GM12878 (cell line): ENCODE results near the gene SIGLEC14. TPM values are rescaled to one million over a fixed set of nuclear protein-coding genes. Genes with fewer than 3 reads are reported as not detected.

Source experiments
- ATAC-seq: fragments of 200-7000 bp; cut with Tn5 transposase; 3 replicates; pipeline ENCODE4 v1.9.1; 2020; ENCODE audit warnings: mild to moderate bottlenecking, moderate library complexity
- BruUV-seq: library from RNA; stranded (reverse); fragments of 400-500 nt; replicated peaks from 2 replicates; lab custom pipeline; 2021; lab: Mats Ljungman, UMichigan
- CTCF ChIA-PET: fragments of 300-600 bp; sonication (Branson Sonifier 250); formaldehyde crosslinking; extraction: SDS; loops from one replicate; lab custom pipeline; 2021; ENCODE audit warnings: inconsistent platforms; lab: Yijun Ruan, JAX
- POLR2A ChIA-PET: fragments of 350-600 bp; formaldehyde crosslinking; extraction: SDS; loops from one replicate; lab custom pipeline; 2021; ENCODE audit warnings: inconsistent platforms; lab: Charles Lee
- RAD21 ChIA-PET: fragments of 300-600 bp; sonication (Branson Sonifier 250); formaldehyde crosslinking; loops from one replicate; lab custom pipeline; 2023; ENCODE audit warnings: antibody characterized with exemption; ENCODE audit not compliant: unreplicated experiment; lab: Charles Lee
- SMC1A ChIA-PET: fragments of 300-600 bp; sonication (Branson Sonifier 250); formaldehyde crosslinking; loops from one replicate; lab custom pipeline; 2023; ENCODE audit not compliant: unreplicated experiment, uncharacterized antibody; lab: Charles Lee
- DNase-seq: peaks from one replicate; pipeline ENCODE4 v3.0.0-alpha.2; 2011; ENCODE audit warnings: low read depth, low spot score
- FAIRE-seq: peaks from 3 replicates; lab custom pipeline; 2011; peaks lifted over from hg19 to GRCh38; lab: Jason Lieb, UNC
- H2AFZ ChIP-seq: 2 replicates; pipeline ENCODE4 v1.6.0; 2011; ENCODE audit warnings: low read depth, low read length, control low read depth; ENCODE audit not compliant: control insufficient read depth
- H3K27ac ChIP-seq: 2 replicates; pipeline ENCODE4 v1.5.1; 2011; ENCODE audit warnings: control low read depth; ENCODE audit not compliant: control insufficient read depth, insufficient read depth
- H3K27me3 ChIP-seq, 2 experiments: replicated peaks in 1 of 2; 2 replicates each; pipeline versions ENCODE4 v1.6.0 to v1.6.1; 2011; ENCODE audit warnings: low read length in 1 of 2; ENCODE audit not compliant: control insufficient read depth in 2 of 2, insufficient read depth in 2 of 2
- H3K36me3 ChIP-seq, 2 experiments: 2 replicates each; pipeline ENCODE4 v1.5.1; 2011; ENCODE audit warnings: low read length in 1 of 2; ENCODE audit not compliant: control insufficient read depth in 2 of 2, insufficient read depth in 2 of 2
- H3K4me1 ChIP-seq: 2 replicates; pipeline ENCODE4 v1.6.1; 2011; ENCODE audit warnings: mild to moderate bottlenecking, low read length, moderate library complexity, mixed read lengths; ENCODE audit not compliant: control insufficient read depth, insufficient read depth
- H3K4me2 ChIP-seq: 2 replicates; pipeline ENCODE4 v1.6.0; 2011; ENCODE audit warnings: control low read depth; ENCODE audit not compliant: control insufficient read depth, insufficient read depth
- H3K4me3 ChIP-seq: fragments of 200-600 bp; sonication (generic); 2 replicates; pipeline ENCODE4 v1.5.1; 2016
- H3K79me2 ChIP-seq: 2 replicates; pipeline ENCODE4 v1.6.0; 2011; ENCODE audit warnings: low read length; ENCODE audit not compliant: control insufficient read depth, insufficient read depth
- H3K9ac ChIP-seq: 2 replicates; pipeline ENCODE4 v1.8.0; 2011; ENCODE audit warnings: low read length, control low read depth, mixed read lengths; ENCODE audit not compliant: control insufficient read depth, insufficient read depth
- H3K9me3 ChIP-seq: replicated peaks from 3 replicates; pipeline ENCODE4 v1.5.1; 2011; ENCODE audit warnings: mild to moderate bottlenecking, low read length; ENCODE audit not compliant: control insufficient read depth, insufficient read depth
- H4K20me1 ChIP-seq: 2 replicates; pipeline ENCODE4 v1.6.0; 2011; ENCODE audit not compliant: control insufficient read depth, insufficient read depth
- ATF7 ChIP-seq: fragments of 450-650 bp; IDR thresholded peaks from 2 replicates; pipeline ENCODE4 v1.6.1; 2016; ENCODE audit warnings: low read depth, mild to moderate bottlenecking
- CBX5 ChIP-seq: sonication (generic); IDR thresholded peaks from 2 replicates; pipeline ENCODE4 v1.6.1; 2016; ENCODE audit warnings: low read depth, moderate library complexity, mild to moderate bottlenecking, inconsistent platforms
- CEBPB ChIP-seq, 2 experiments: fragments of 150-350 bp in 1 of 2; IDR thresholded peaks; 2 replicates each; pipeline ENCODE4 v1.6.1; 2012 to 2014; ENCODE audit warnings: low read depth in 2 of 2, low read length in 2 of 2, borderline replicate concordance in 1 of 2, inconsistent platforms in 1 of 2
- HSF1 ChIP-seq: fragments of 150-350 bp; IDR thresholded peaks from 2 replicates; pipeline ENCODE4 v1.6.1; 2014; ENCODE audit warnings: mild to moderate bottlenecking, low read depth, low read length
- JUNB ChIP-seq: IDR thresholded peaks from 2 replicates; pipeline ENCODE4 v1.6.1; 2016; ENCODE audit warnings: antibody characterized with exemption, mild to moderate bottlenecking
- MYC ChIP-seq: IDR thresholded peaks from 2 replicates; pipeline ENCODE4 v1.6.1; 2011; ENCODE audit warnings: mild to moderate bottlenecking, low read length, moderate library complexity, inconsistent platforms; ENCODE audit not compliant: insufficient read depth, insufficient replicate concordance, insufficient read length, severe bottlenecking
- NR2C1 ChIP-seq: fragments of 450-650 bp; IDR thresholded peaks from 2 replicates; pipeline ENCODE4 v1.6.1; 2017; ENCODE audit warnings: antibody characterized with exemption, mild to moderate bottlenecking, moderate library complexity
- POLR2AphosphoS5 ChIP-seq: IDR thresholded peaks from 2 replicates; pipeline ENCODE4 v1.6.1; 2011; ENCODE audit warnings: mild to moderate bottlenecking, low read length, inconsistent platforms
- TAF1 ChIP-seq: IDR thresholded peaks from 2 replicates; pipeline ENCODE4 v1.6.1; 2011; ENCODE audit warnings: mild to moderate bottlenecking, low read depth, low read length, borderline replicate concordance
- TCF12 ChIP-seq: IDR thresholded peaks from 2 replicates; pipeline ENCODE4 v1.6.1; 2011; ENCODE audit warnings: low read depth, mild to moderate bottlenecking, low read length
- TCF3 ChIP-seq: IDR thresholded peaks from 2 replicates; pipeline ENCODE4 v1.6.1; 2012; ENCODE audit warnings: low read depth, mild to moderate bottlenecking, low read length, borderline replicate concordance; ENCODE audit not compliant: insufficient read depth
- TCF7 ChIP-seq: IDR thresholded peaks from 2 replicates; pipeline ENCODE4 v1.6.1; 2014; ENCODE audit warnings: antibody characterized with exemption, borderline replicate concordance
- ZBTB33 ChIP-seq: fragments of 450-650 bp; IDR thresholded peaks from 2 replicates; pipeline ENCODE4 v1.6.1; 2017; ENCODE audit warnings: mild to moderate bottlenecking
- ZNF274 ChIP-seq: IDR thresholded peaks from one replicate; pipeline ENCODE4 v1.8.0; 2011; ENCODE audit not compliant: insufficient read length, insufficient read depth
- ZZZ3 ChIP-seq: IDR thresholded peaks from 2 replicates; pipeline ENCODE4 v1.6.1; 2011; ENCODE audit warnings: low read depth; ENCODE audit not compliant: control insufficient read depth, insufficient read length
- WGBS: methylation state at CpG from one replicate; pipeline ENCODE4 v1.1.6; 2016; ENCODE audit warnings: low lambda C conversion rate; ENCODE audit not compliant: insufficient replicate concordance, insufficient coverage; ENCODE audit errors: missing lambda C conversion rate; 5-methylcytosine and 5-hydroxymethylcytosine counted together
- in situ Hi-C: fragments of 300-500 bp; cut with MboI; formaldehyde crosslinking; loops from 9 replicates; pipeline ENCODE4 v1.14.3; 2018; ENCODE audit warnings: mixed read lengths
- intact Hi-C: fragments of 100-400 bp; cut with micrococcal nuclease; formaldehyde crosslinking; loops from one replicate; pipeline ENCODE4 v1.14.2; 2022; ENCODE audit not compliant: unreplicated experiment
- polyA plus RNA-seq, 11 experiments: library from polyadenylated mRNA; depleted of rRNA in 4 of 11; unstranded in 6 of 11; stranded (reverse) in 5 of 11; fragments of >200 nt; fragmentation: Nextera tagmentation in 4 of 11; fragmentation: Illumina TruSeq in 1 of 11; extraction: Ambion mirVana in 4 of 11; extraction: Trizol in 1 of 11; gene quantifications; 1 replicate in 1 of 11; 2 replicates in 10 of 11; pipeline versions ENCODE4 v1.2.1 to v1.2.3, GENCODE V29; 2011 to 2016; ENCODE audit warnings: inconsistent platforms in 2 of 11, missing spikeins in 2 of 11, low read depth in 1 of 11
- total RNA-seq, 4 experiments: library from RNA; depleted of rRNA in 3 of 4; stranded (reverse); fragments of >200 nt in 3 of 4; fragmentation: Illumina TruSeq in 1 of 4; extraction: Trizol in 1 of 4; gene quantifications; 2 replicates each; pipeline versions ENCODE4 v1.2.1 to v1.2.3, GENCODE V29; 2013 to 2021
- TF ChIP-seq, protein P1 (sequence below), 3 experiments: IDR thresholded peaks in 2 of 3; conservative IDR thresholded peaks in 1 of 3; 2 replicates each; pipeline ENCODE4 v1.5.1; 2011; ENCODE audit warnings: low read depth in 3 of 3, low read length in 3 of 3, mild to moderate bottlenecking in 3 of 3, control low read depth in 2 of 3, moderate library complexity in 2 of 3, inconsistent platforms in 1 of 3, mixed read lengths in 1 of 3; ENCODE audit not compliant: control insufficient read depth in 2 of 3, insufficient read depth in 1 of 3; ENCODE audit errors: extremely low read depth in 1 of 3
- TF ChIP-seq, protein P2 (sequence below): IDR thresholded peaks from 2 replicates; pipeline ENCODE4 v1.6.1; 2011; ENCODE audit warnings: borderline replicate concordance, low read depth, mild to moderate bottlenecking, moderate library complexity, low read length; ENCODE audit not compliant: insufficient read depth, poor library complexity, severe bottlenecking

Gene SIGLEC14
- total and polyA plus RNA-seq, 10 of the 15 experiments (the other 5 are each of a cell fraction or from before 2014, with no cell fraction given) = 0.57 to 8.4 (median 4.6) TPM

GRCh38 chr19:51694318-51695085, 47.9 kb upstream of the SIGLEC14 start:
- H2AFZ ChIP-seq = no peak overlapping the region
- RAD21 ChIA-PET = no interaction called here
- H3K79me2 ChIP-seq = no peaks in the 10 kb centered on the region
- H3K4me2 ChIP-seq = no peak overlapping the region
- H3K27ac ChIP-seq = no peak overlapping the region
- CTCF ChIA-PET = interaction anchor here (0.6 to 1.1 kb wide), 2 partner anchors 10 to 598 kb away, joined by 3 read pairs; no protein-coding TSS in a partner anchor
- SMC1A ChIA-PET = no interaction called here
- H3K4me3 ChIP-seq = no peak overlapping the region
- no TSS peak for BruUV-seq
- no peaks in the 10 kb centered on the region; a peak in 1 of 4 replicates for H3K27me3 ChIP-seq
- FAIRE-seq (no peak), DNase-seq (no peak), ATAC-seq (no peak)
- WGBS = 30% methylated on average over 10 of the region's 10 CpGs
- H3K36me3 ChIP-seq = no peaks in the 10 kb centered on the region
- H3K4me1 ChIP-seq = no peaks in the 10 kb centered on the region
- no peak overlapping the region for H3K9ac ChIP-seq
- no peaks in the 10 kb centered on the region for H4K20me1 ChIP-seq
- no peaks in the 10 kb centered on the region for H3K9me3 ChIP-seq
- intact Hi-C loops = no loop called here
- in situ Hi-C loops = no loop called here
- POLR2A ChIA-PET = no interaction called here
- TF ChIP-seq TCF12 = no peak
- no peak for TF ChIP-seq ATF7
- no peak for TF ChIP-seq TCF7
- TF ChIP-seq TAF1 = no peak
- no peak for TF ChIP-seq TCF3
- TF ChIP-seq ZBTB33 = no peak
- TF ChIP-seq, protein P1, sequence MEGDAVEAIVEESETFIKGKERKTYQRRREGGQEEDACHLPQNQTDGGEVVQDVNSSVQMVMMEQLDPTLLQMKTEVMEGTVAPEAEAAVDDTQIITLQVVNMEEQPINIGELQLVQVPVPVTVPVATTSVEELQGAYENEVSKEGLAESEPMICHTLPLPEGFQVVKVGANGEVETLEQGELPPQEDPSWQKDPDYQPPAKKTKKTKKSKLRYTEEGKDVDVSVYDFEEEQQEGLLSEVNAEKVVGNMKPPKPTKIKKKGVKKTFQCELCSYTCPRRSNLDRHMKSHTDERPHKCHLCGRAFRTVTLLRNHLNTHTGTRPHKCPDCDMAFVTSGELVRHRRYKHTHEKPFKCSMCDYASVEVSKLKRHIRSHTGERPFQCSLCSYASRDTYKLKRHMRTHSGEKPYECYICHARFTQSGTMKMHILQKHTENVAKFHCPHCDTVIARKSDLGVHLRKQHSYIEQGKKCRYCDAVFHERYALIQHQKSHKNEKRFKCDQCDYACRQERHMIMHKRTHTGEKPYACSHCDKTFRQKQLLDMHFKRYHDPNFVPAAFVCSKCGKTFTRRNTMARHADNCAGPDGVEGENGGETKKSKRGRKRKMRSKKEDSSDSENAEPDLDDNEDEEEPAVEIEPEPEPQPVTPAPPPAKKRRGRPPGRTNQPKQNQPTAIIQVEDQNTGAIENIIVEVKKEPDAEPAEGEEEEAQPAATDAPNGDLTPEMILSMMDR (IDR thresholded peaks at IDR 0.05 in 2 of 3, conservative IDR thresholded peaks at IDR 0.05 in 1 of 3; ENCODE audit: control insufficient read depth in 2 of 3, extremely low read depth in 1 of 3, insufficient read depth in 1 of 3, low read depth in 3 of 3, low read length in 3 of 3) = no peak
- no peak for TF ChIP-seq CBX5
- TF ChIP-seq NR2C1 = no peak
- TF ChIP-seq ZZZ3 = no peak
- no peak for TF ChIP-seq JUNB
- TF ChIP-seq POLR2AphosphoS5 = no peak
- TF ChIP-seq CEBPB (IDR thresholded peaks at IDR 0.05; ENCODE audit: borderline replicate concordance in 1 of 2, low read depth in 2 of 2, low read length in 2 of 2) = no peak
- no peak for TF ChIP-seq MYC
- TF ChIP-seq HSF1 = no peak
- no peak for TF ChIP-seq ZNF274
- TF ChIP-seq, protein P2, sequence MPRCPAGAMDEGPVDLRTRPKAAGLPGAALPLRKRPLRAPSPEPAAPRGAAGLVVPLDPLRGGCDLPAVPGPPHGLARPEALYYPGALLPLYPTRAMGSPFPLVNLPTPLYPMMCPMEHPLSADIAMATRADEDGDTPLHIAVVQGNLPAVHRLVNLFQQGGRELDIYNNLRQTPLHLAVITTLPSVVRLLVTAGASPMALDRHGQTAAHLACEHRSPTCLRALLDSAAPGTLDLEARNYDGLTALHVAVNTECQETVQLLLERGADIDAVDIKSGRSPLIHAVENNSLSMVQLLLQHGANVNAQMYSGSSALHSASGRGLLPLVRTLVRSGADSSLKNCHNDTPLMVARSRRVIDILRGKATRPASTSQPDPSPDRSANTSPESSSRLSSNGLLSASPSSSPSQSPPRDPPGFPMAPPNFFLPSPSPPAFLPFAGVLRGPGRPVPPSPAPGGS = no peak
